Activated CD4-positive, alpha-beta T cell treated with anti-CD3 and anti-CD28 coated beads, Interleukin-2, amount 10 ng/mL, durations not matched to agents 24 days and 14 days (primary cell): ENCODE measurements around the gene POLD3. TPM values are rescaled to one million over a fixed set of nuclear protein-coding genes. Genes with fewer than 3 reads are reported as not detected.

Experiments
- DNase-seq: peaks from one replicate; pipeline ENCODE4 v3.0.0; 2022
- H3K27ac Mint-ChIP-seq: one replicate; pipeline ENCODE4 v1.8.0; 2022; ENCODE audit warnings: mild to moderate bottlenecking, mixed read lengths
- H3K27me3 Mint-ChIP-seq: one replicate; pipeline ENCODE4 v1.8.0; 2022; ENCODE audit warnings: mixed read lengths
- H3K36me3 Mint-ChIP-seq: one replicate; pipeline ENCODE4 v1.8.0; 2022; ENCODE audit warnings: low read depth, mild to moderate bottlenecking, mixed read lengths
- H3K4me1 Mint-ChIP-seq: one replicate; pipeline ENCODE4 v1.8.0; 2021; ENCODE audit warnings: mixed read lengths
- H3K4me3 Mint-ChIP-seq: one replicate; pipeline ENCODE4 v1.8.0; 2022; ENCODE audit warnings: mild to moderate bottlenecking, moderate library complexity, mixed read lengths
- H3K9me3 Mint-ChIP-seq: one replicate; pipeline ENCODE4 v1.8.0; 2021; ENCODE audit warnings: mixed read lengths
- intact Hi-C: fragments of 100-400 bp; cut with micrococcal nuclease; formaldehyde crosslinking; loops from one replicate; pipeline ENCODE4 v1.15.1; 2023
- total RNA-seq: library from RNA; stranded (reverse); gene quantifications from 2 replicates; pipeline ENCODE4 v1.2.3, GENCODE V29; 2022

The POLD3 gene
- total RNA-seq, 1 donor from 2014 or later: 53.5 TPM

DNA sequence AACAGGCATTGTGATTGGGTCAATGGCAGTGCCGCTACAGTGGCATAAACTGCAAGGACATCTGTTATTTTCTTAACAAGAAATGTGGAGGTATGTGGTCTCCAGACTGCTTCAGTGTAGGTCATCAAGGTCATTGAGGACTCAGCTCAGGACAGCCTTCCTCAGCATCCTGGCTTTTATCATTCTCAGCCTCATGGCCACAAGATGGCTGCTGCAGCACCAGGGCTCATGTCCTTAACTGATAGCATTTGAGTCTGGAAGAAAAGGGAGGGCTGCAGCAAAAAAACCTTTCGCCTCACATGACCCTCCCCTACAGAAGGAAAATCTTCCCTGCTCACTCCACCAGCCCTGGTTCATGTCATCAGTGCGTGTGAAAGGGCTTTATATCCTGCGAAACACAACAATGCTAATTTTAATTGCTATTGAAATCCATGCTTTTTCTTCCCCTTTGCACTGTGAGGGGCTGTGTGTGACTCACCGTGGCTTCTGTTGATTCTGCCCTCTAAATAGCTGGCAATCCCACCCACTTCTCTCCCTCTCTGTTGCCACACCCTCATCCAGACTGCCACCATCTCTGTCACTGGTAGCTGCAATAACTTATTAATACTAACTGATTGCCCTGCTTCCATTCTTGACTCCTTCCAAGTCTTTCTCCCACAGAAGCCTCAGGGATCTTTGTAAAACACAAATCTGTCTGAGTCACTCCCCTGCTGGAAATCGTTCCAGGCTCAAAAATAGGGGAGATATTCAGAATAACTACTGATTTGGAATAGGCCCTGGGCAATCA is 95.0 kb downstream of the POLD3 start:
- intact Hi-C loops: no loop called here
- Mint-ChIP-seq H3K27me3 (peaks cover 23% of the 10 kb centered on the region), H3K36me3 (no peaks in the 10 kb centered on the region), H3K27ac (no peak overlapping the region), H3K4me3 (no peak overlapping the region), H3K9me3 (no peaks in the 10 kb centered on the region), H3K4me1 (no peaks in the 10 kb centered on the region)
- DNase-seq: no peak

DNA sequence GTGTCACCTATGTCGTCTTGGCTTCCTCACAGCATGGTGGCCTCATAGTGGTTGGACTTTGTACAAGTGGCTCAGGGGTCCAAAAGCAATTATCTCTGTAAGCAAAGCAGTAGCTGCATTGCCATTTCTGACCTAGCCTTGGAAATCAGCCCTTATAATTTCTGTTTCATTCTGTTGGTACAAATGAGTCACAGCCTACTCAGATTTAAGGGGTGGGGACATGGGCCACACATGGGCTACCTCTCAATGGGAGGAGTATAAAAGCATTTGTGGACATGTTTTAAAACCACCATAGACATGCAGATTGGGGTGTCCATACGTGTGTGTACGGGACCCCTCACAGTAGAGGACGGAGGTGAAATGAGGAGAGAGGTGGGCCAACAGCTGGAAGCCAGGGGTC is 97.3 kb downstream of the POLD3 start:
- H3K27ac Mint-ChIP-seq: no peak overlapping the region
- DNase-seq: no peak
- no peaks in the 10 kb centered on the region for H3K4me1 Mint-ChIP-seq
- H3K9me3 Mint-ChIP-seq: no peaks in the 10 kb centered on the region
- intact Hi-C loops: no loop called here
- no peaks in the 10 kb centered on the region for H3K36me3 Mint-ChIP-seq
- H3K27me3 Mint-ChIP-seq: peaks cover 8% of the 10 kb centered on the region
- no peak overlapping the region for H3K4me3 Mint-ChIP-seq

DNA sequence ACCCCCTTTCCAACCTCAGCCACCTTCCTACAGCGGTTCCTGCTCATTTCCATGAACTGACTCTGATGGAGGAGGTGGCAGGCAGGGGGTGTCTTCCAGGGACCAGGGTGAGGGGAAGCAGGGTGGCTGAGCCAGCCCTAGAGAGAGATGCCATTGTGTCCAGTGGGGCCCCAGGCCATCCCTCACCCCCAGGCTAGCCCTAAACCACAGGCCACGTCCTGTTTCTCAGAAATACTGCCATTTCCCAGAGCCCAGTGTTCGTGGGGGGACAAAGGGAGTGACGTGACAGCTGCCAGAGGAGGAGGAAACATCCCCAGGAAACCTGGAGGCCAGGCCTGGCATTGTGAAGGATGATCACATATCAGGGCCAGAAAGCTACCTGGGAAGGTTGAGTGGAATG is 99.4 kb downstream of the POLD3 start:
- Mint-ChIP-seq H3K9me3 (no peaks in the 10 kb centered on the region), H3K27me3 (peaks cover 1% of the 10 kb centered on the region), H3K27ac (no peak overlapping the region), H3K4me3 (no peak overlapping the region), H3K36me3 (no peaks in the 10 kb centered on the region), H3K4me1 (no peaks in the 10 kb centered on the region)
- intact Hi-C loops: no loop called here
- no peak for DNase-seq

Other genes starting within 250 kb of the POLD3 start
- gene PGM2L1, start 194.1 kb upstream of the POLD3 start, total RNA-seq: 4.7 and 4.9 TPM in 2 replicates
- not detected in 2 replicates for gene KCNE3, start 125.0 kb upstream of the POLD3 start, total RNA-seq
- 3.1 and 4.7 TPM in 2 replicates for gene LIPT2, start 98.9 kb upstream of the POLD3 start, total RNA-seq
- not detected in 2 replicates for gene CHRDL2, start 138.8 kb downstream of the POLD3 start, total RNA-seq
- 15.2 TPM in 2 replicates for gene RNF169, start 156.3 kb downstream of the POLD3 start, total RNA-seq